Ectodermal cell (in vitro differentiated cells): Measurements from ENCODE around the gene TAGAP.
"Not testable (repeated sequence)": the region's sequence is repeated elsewhere in the genome, so short reads cannot be mapped to it uniquely, and the experiment has no call there.

Experiments used
- H3K27ac ChIP-seq: 2 replicates; pipeline ENCODE4 v1.7.0; 2013; ENCODE audit warnings: mild to moderate bottlenecking, low read depth, low read length; ENCODE audit not compliant: insufficient read depth, poor library complexity, severe bottlenecking
- H3K27me3 ChIP-seq: 2 replicates; pipeline ENCODE4 v1.7.0; 2013; ENCODE audit warnings: mild to moderate bottlenecking, low read length; ENCODE audit not compliant: insufficient read depth, control insufficient read depth, poor library complexity, severe bottlenecking
- H3K36me3 ChIP-seq: one replicate; pipeline ENCODE4 v1.7.0; 2013; ENCODE audit warnings: low read length; ENCODE audit not compliant: control insufficient read depth, insufficient read depth
- H3K4me1 ChIP-seq: one replicate; pipeline ENCODE4 v1.7.0; 2013; ENCODE audit warnings: low read length; ENCODE audit not compliant: control insufficient read depth, insufficient read depth
- H3K4me3 ChIP-seq: 2 replicates; pipeline ENCODE4 v1.7.0; 2013; ENCODE audit warnings: low read depth, low read length, control low read depth; ENCODE audit not compliant: insufficient read depth
- H3K9me3 ChIP-seq: 2 replicates; pipeline ENCODE4 v1.7.0; 2013; ENCODE audit warnings: mild to moderate bottlenecking, low read length, moderate library complexity; ENCODE audit not compliant: control insufficient read depth
- WGBS, 2 experiments: methylation state at CpG; one replicate each; pipeline ENCODE4 v1.1.7; 2013; ENCODE audit warnings: missing lambda C conversion rate in 2 of 2; 5-methylcytosine and 5-hydroxymethylcytosine counted together

Gene TAGAP

GRCh38 chr6:159043947-159044346, 844 bp downstream of the TAGAP start:
- H3K9me3 ChIP-seq: no peaks in the 10 kb centered on the region
- no peak overlapping the region for H3K4me3 ChIP-seq
- 88% methylated on average over 7 of the region's 7 CpGs for WGBS, 2 experiments
- no peaks in the 10 kb centered on the region for H3K27me3 ChIP-seq
- H3K4me1 ChIP-seq: no peaks in the 10 kb centered on the region
- no peaks in the 10 kb centered on the region for H3K36me3 ChIP-seq
- no peak overlapping the region for H3K27ac ChIP-seq

DNA sequence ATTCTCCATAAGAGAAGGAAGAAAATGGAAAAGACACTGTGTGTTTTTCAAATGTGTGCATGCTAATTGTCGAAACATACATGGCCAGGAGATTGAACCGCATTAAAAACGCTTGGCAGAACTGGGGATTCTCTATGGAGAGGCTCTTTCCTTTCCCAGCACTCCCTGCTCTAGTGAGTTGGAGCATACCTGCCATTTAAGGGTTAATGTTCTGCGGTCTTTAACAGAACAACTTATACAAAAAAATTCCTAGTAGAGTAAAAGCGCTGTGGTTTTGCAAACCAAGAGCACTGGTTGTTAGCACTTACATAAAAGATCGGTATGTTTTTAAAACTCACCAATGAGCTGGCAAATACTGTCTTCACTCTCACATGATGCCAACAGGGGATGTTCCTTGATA, 1.5 kb downstream of the TAGAP start:
- Histone ChIP-seq H3K4me1 (no peaks in the 10 kb centered on the region), H3K27ac (no peak overlapping the region), H3K9me3 (no peaks in the 10 kb centered on the region), H3K36me3 (no peaks in the 10 kb centered on the region), H3K27me3 (no peaks in the 10 kb centered on the region), H3K4me3 (no peak overlapping the region)
- 85 to 86% methylated on average over 6 of the region's 6 CpGs for WGBS, 2 experiments

- Histone ChIP-seq H3K27ac (no peak overlapping the region), H3K27me3 (no peaks in the 10 kb centered on the region), H3K36me3 (no peaks in the 10 kb centered on the region), H3K4me3 (no peak overlapping the region), H3K4me1 (no peaks in the 10 kb centered on the region), H3K9me3 (no peaks in the 10 kb centered on the region)
- WGBS, 2 experiments: 27 to 28% methylated on average over 5 of the region's 5 CpGs
These were observed 2.0 kb downstream of the TAGAP start for GRCh38 chr6:159042826-159043181.

DNA sequence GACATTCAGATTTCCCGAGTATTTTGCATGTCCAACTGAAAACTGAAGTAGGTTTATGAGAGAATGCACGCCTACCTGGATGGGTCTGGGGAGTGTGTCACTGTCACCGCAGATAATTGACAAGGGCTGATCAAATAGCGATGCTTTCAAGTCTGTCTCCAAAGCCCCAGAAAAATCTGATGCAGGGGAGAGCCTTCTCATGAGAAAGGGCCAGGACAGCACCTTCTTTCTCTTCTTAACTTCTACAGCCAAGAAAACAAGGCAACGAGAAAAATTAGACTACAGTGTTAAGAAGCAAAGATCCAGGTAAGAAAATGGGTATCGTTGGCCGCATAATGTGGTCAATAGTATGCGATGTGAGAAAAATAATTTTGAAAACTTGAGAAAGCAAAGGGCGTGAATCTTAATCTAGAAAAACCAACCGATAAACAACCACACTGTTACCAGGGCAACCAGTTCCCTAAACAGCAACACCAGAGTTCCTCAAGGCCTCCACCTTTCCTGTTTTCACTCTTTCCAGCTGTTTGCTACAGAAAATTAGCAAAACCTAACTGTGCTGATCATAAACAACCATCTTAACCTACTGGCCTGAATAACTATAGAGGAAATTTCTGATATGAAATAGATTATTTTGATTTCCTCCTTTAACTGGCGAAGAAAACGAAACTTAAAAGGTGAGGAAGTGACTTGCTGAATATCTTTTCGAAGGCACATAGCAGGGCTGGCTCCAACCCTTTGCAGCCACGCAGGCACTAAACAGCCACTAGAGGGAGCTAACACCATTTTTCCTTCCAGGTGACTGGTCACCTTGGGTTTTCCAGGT, 2.6 kb downstream of the TAGAP start:
- Histone ChIP-seq H3K4me3 (no peak overlapping the region), H3K4me1 (no peaks in the 10 kb centered on the region), H3K9me3 (no peaks in the 10 kb centered on the region), H3K27ac (no peak overlapping the region), H3K36me3 (no peaks in the 10 kb centered on the region), H3K27me3 (no peaks in the 10 kb centered on the region)
- 69% methylated on average over 14 of the region's 14 CpGs for WGBS, 2 experiments

DNA sequence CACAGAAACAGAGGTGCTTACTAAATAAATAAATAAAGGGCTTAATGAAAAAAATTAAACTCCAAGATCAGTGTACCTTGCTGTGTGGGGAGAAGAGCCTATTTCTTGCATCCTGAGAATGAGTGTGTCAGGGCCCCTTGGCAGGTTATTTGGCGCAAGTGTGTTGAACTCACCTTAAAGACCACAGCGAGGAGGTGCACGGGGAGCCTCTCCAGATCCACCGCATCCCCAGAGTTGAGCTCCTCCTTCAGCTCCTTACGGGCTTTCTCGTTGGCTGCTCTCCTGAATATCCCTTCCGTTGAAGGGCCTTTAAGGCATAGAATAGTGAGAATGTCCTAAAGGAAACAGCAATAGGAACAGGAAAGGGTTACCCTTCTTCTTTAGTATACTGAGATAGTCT, 3.6 kb downstream of the TAGAP start:
- WGBS, 2 experiments: 93 to 94% methylated on average over 7 of the region's 7 CpGs
- H3K4me1 ChIP-seq: no peaks in the 10 kb centered on the region
- no peaks in the 10 kb centered on the region for H3K9me3 ChIP-seq
- H3K27ac ChIP-seq: no peak overlapping the region
- H3K36me3 ChIP-seq: no peaks in the 10 kb centered on the region
- no peak overlapping the region for H3K4me3 ChIP-seq
- no peaks in the 10 kb centered on the region for H3K27me3 ChIP-seq

DNA sequence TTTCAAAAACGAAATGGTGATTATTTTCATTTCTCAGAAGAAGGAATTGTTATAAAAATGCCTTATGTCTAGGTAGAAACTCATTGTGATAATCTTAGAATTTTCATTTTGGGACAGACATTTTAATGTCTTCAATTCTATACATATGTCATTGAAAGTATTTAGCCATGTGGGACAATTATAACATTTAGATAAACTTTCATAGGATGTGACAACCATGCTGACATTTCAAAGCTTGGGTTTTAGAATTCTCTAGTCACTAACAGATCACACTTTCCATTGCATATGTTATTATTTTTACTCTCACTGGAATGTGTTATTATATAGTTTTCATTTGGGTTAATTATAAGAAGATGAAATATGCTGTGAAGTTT, 4.9 kb downstream of the TAGAP start:
- Histone ChIP-seq H3K9me3 (no peaks in the 10 kb centered on the region), H3K27ac (no peak overlapping the region), H3K4me3 (no peak overlapping the region), H3K36me3 (no peaks in the 10 kb centered on the region), H3K4me1 (no peaks in the 10 kb centered on the region), H3K27me3 (no peaks in the 10 kb centered on the region)
- 83 to 100% methylated on average over 1 of the region's 1 CpG for WGBS, 2 experiments

DNA sequence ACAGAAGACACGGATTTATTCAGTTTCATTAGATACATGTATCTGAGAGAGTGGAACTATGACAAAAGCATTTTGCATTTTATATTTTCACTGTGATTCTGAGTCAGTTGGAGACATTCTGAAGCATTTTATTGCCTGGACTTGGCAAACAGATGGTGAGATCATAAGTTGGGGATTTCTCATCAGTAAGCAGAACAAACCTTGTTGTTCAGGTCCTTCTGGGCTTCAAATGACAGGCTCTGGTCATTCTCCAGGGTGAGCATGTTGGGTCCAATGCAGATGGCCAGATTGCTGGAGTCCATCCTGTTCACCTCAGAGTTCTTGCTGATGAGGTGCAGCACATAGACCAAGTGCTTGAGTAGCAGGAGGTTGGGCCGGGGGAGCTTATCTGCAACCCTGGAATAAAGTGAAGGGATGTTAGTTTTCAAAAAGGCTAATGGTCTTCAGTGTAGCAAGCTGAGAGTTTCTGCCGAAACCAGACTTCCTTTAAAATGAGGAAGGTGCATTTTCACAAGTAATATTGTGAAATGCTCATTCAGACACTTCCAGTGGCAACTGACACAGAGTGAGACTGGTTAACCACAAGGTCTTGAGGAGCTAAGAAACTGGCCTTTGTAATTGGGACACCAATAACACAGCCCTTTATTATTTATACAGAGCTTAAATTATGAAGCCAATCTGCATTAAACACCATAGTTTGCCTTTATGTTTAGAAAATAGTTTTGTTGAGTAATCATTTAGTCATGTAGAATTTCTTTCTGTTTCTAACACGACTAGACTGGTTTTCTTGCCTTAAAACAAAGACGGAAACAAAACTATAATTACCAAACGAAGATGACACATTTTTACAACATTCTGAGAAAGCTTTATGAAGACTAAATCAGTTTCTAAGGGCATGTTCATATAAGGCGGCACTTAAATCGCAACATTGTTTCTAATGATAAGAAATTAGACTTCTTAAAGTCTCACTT, 5.6 kb downstream of the TAGAP start:
- H3K4me1 ChIP-seq: no peaks in the 10 kb centered on the region
- no peaks in the 10 kb centered on the region for H3K27me3 ChIP-seq
- WGBS, 2 experiments: 92 to 96% methylated on average over 8 of the region's 8 CpGs
- H3K27ac ChIP-seq: no peak overlapping the region
- no peaks in the 10 kb centered on the region for H3K9me3 ChIP-seq
- H3K4me3 ChIP-seq: no peak overlapping the region
- no peaks in the 10 kb centered on the region for H3K36me3 ChIP-seq

GRCh38 chr6:159038318-159038717, 6.5 kb downstream of the TAGAP start:
- H3K4me1 ChIP-seq, H3K4me3 ChIP-seq, H3K36me3 ChIP-seq, H3K9me3 ChIP-seq, H3K27me3 ChIP-seq, H3K27ac ChIP-seq: not testable (repeated sequence)
- 85 to 87% methylated on average over 12 of the region's 12 CpGs for WGBS, 2 experiments

- Histone ChIP-seq H3K4me1 (no peaks in the 10 kb centered on the region), H3K27me3 (no peaks in the 10 kb centered on the region), H3K9me3 (no peaks in the 10 kb centered on the region), H3K27ac (no peak overlapping the region), H3K36me3 (no peaks in the 10 kb centered on the region), H3K4me3 (no peak overlapping the region)
- 87% methylated on average over 5 of the region's 5 CpGs for WGBS, 2 experiments
These were observed 7.0 kb downstream of the TAGAP start for GRCh38 chr6:159037756-159038290.

- Histone ChIP-seq H3K9me3 (no peaks in the 10 kb centered on the region), H3K27ac (no peak overlapping the region), H3K36me3 (no peaks in the 10 kb centered on the region), H3K4me1 (no peaks in the 10 kb centered on the region), H3K27me3 (no peaks in the 10 kb centered on the region), H3K4me3 (no peak overlapping the region)
- WGBS, 2 experiments: 88 to 90% methylated on average over 14 of the region's 14 CpGs
These were observed 8.1 kb downstream of the TAGAP start for GRCh38 chr6:159036673-159037072.
